Transverse colon (tissue), 3 donors: ENCODE results near the gene PACRG.

Experiments used
- CTCF ChIP-seq, 5 experiments: fragments of 200-600 bp in 3 of 5; fragments of 450-650 bp in 2 of 5; sonication (generic) in 3 of 5; IDR thresholded peaks; 1 replicate in 2 of 5; 2 replicates in 3 of 5; pipeline ENCODE4 v1.5.1; 2016 to 2017; ENCODE audit warnings: antibody characterized with exemption in 5 of 5, inconsistent platforms in 3 of 5, mild to moderate bottlenecking in 2 of 5, moderate library complexity in 1 of 5
- EP300 ChIP-seq: sonication (generic); formaldehyde crosslinking; IDR thresholded peaks from one replicate; pipeline ENCODE4 v1.6.1; 2017; ENCODE audit warnings: antibody characterized with exemption, low read depth
- POLR2A ChIP-seq: fragments of 450-650 bp; IDR thresholded peaks from one replicate; pipeline ENCODE4 v1.6.1; 2016; ENCODE audit warnings: antibody characterized with exemption, mild to moderate bottlenecking, moderate library complexity

GRCh38 chr6:163147994-163148393, 420.2 kb downstream of the PACRG start:
- TF ChIP-seq CTCF (IDR thresholded peaks at IDR 0.05) (no peak), POLR2A (no peak), EP300 (no peak)
